Neural cell (in vitro differentiated cells): ENCODE data around the gene CLIC1. TPM values are rescaled to one million over a fixed set of nuclear protein-coding genes. Genes with fewer than 3 reads are reported as not detected.

Source experiments
- H2AFZ ChIP-seq: fragments of 200-600, 300-800 bp; sonication (generic), shearing (Covaris generic); 2 replicates; pipeline ENCODE4 v1.6.0; 2014; ENCODE audit warnings: low read depth, mild to moderate bottlenecking, antibody characterized with exemption, low read length, moderate library complexity
- H3F3A ChIP-seq: fragments of 200-600 bp; shearing (Covaris generic); 2 replicates; pipeline ENCODE4 v1.6.1; 2016; ENCODE audit warnings: mild to moderate bottlenecking, moderate library complexity, mixed read lengths, antibody characterized with exemption, low read length; ENCODE audit not compliant: insufficient read depth, poor library complexity, severe bottlenecking
- H3K27ac ChIP-seq: fragments of 200-600, 300-800 bp; sonication (generic), shearing (Covaris generic); 2 replicates; pipeline ENCODE4 v1.5.1; 2014; ENCODE audit warnings: mild to moderate bottlenecking, low read length, moderate library complexity
- H3K27me3 ChIP-seq: fragments of 300-800, 200-600 bp; sonication (generic), shearing (Covaris generic); 2 replicates; pipeline ENCODE4 v1.6.0; 2014; ENCODE audit warnings: mild to moderate bottlenecking, low read depth, low read length, moderate library complexity; ENCODE audit not compliant: insufficient read depth
- H3K36me3 ChIP-seq: fragments of 300-800, 200-600 bp; sonication (generic), shearing (Covaris generic); 2 replicates; pipeline ENCODE4 v1.5.1; 2014; ENCODE audit warnings: mild to moderate bottlenecking, antibody characterized with exemption, low read length, moderate library complexity; ENCODE audit not compliant: insufficient read depth
- H3K4me2 ChIP-seq: fragments of 300-800, 200-600 bp; sonication (generic), shearing (Covaris generic); 2 replicates; pipeline ENCODE4 v1.6.0; 2014; ENCODE audit warnings: mild to moderate bottlenecking, low read length
- H3K4me3 ChIP-seq: fragments of 300-800, 200-600 bp; sonication (generic), shearing (Covaris generic); 2 replicates; pipeline ENCODE4 v1.5.1; 2014; ENCODE audit warnings: mild to moderate bottlenecking, low read length, moderate library complexity
- H3K79me2 ChIP-seq: fragments of 200-600 bp; shearing (Covaris generic); replicated peaks from 2 replicates; pipeline ENCODE4 v1.6.0; 2014; ENCODE audit warnings: mild to moderate bottlenecking, low read length, moderate library complexity; ENCODE audit not compliant: insufficient read depth
- H3K9ac ChIP-seq: fragments of 300-800, 200-600 bp; sonication (generic), shearing (Covaris generic); 2 replicates; pipeline ENCODE4 v1.6.1; 2016; ENCODE audit warnings: mild to moderate bottlenecking, low read length, mixed read lengths
- H3K9me2 ChIP-seq: fragments of 200-600 bp; shearing (Covaris generic); 2 replicates; pipeline ENCODE4 v1.6.1; 2016; ENCODE audit warnings: mild to moderate bottlenecking, low read length, mixed read lengths; ENCODE audit not compliant: insufficient read depth
- H3K9me3 ChIP-seq: fragments of 200-600, 300-800 bp; sonication (generic), shearing (Covaris generic); 2 replicates; pipeline ENCODE4 v1.6.1; 2016; ENCODE audit warnings: mild to moderate bottlenecking, mixed run types, low read length, moderate library complexity, mixed read lengths
- H4K20me1 ChIP-seq: fragments of 200-600 bp; shearing (Covaris generic); 2 replicates; pipeline ENCODE4 v1.6.1; 2016; ENCODE audit warnings: mild to moderate bottlenecking, mixed run types; ENCODE audit not compliant: insufficient read depth
- CTCF ChIP-seq: fragments of 450-650 bp; IDR thresholded peaks from 2 replicates; pipeline ENCODE4 v1.5.1; 2014; ENCODE audit warnings: antibody characterized with exemption, mild to moderate bottlenecking, moderate library complexity; ENCODE audit not compliant: poor library complexity, severe bottlenecking
- EP300 ChIP-seq: fragments of 450-650 bp; conservative IDR thresholded peaks from 2 replicates; pipeline ENCODE4 v1.6.1; 2014; ENCODE audit warnings: antibody characterized with exemption, mild to moderate bottlenecking, moderate library complexity; ENCODE audit not compliant: poor library complexity, severe bottlenecking
- EZH2 ChIP-seq: fragments of 200-600, 300-800 bp; shearing (Covaris generic), sonication (generic); IDR thresholded peaks from 2 replicates; pipeline ENCODE4 v1.6.1; 2014; ENCODE audit warnings: antibody characterized with exemption, low read length, borderline replicate concordance, mild to moderate bottlenecking; ENCODE audit not compliant: insufficient read depth, poor library complexity, severe bottlenecking
- MXI1 ChIP-seq: fragments of 450-650 bp; conservative IDR thresholded peaks from 2 replicates; pipeline ENCODE4 v1.6.1; 2014; ENCODE audit warnings: antibody characterized with exemption, mild to moderate bottlenecking; ENCODE audit not compliant: poor library complexity, severe bottlenecking
- POLR2AphosphoS5 ChIP-seq: IDR thresholded peaks from 2 replicates; pipeline ENCODE4 v1.6.1; 2012
- RAD21 ChIP-seq: fragments of 450-650 bp; conservative IDR thresholded peaks from 2 replicates; pipeline ENCODE4 v1.6.1; 2014; ENCODE audit warnings: antibody characterized with exemption, mild to moderate bottlenecking, moderate library complexity
- REST ChIP-seq: IDR thresholded peaks from 2 replicates; pipeline ENCODE4 v1.6.1; 2012; ENCODE audit warnings: borderline replicate concordance
- SMC3 ChIP-seq: fragments of 450-650 bp; conservative IDR thresholded peaks from 2 replicates; pipeline ENCODE4 v1.6.1; 2014; ENCODE audit warnings: antibody characterized with exemption, mild to moderate bottlenecking, moderate library complexity; ENCODE audit not compliant: poor library complexity
- TAF1 ChIP-seq: IDR thresholded peaks from 2 replicates; pipeline ENCODE4 v1.6.1; 2012; ENCODE audit warnings: low read depth
- polyA plus RNA-seq: library from polyadenylated mRNA; depleted of rRNA; stranded (reverse); fragments of >200 nt; gene quantifications from 2 replicates; pipeline ENCODE4 v1.2.3, GENCODE V29; 2014

Gene CLIC1
- polyA plus RNA-seq, 1 donor from 2014 or later = 5.5 TPM

GRCh38 chr6:31767096-31767645 is 30.8 kb upstream of the CLIC1 start:
- H4K20me1 ChIP-seq = no peaks in the 10 kb centered on the region
- no peaks in the 10 kb centered on the region for H3K36me3 ChIP-seq
- H3F3A ChIP-seq = no peaks in the 10 kb centered on the region
- no peak overlapping the region for H3K4me3 ChIP-seq
- no peaks in the 10 kb centered on the region for H3K9me3 ChIP-seq
- no peaks in the 10 kb centered on the region for H3K27me3 ChIP-seq
- no peak overlapping the region for H3K4me2 ChIP-seq
- no peak overlapping the region for H2AFZ ChIP-seq
- no peak for TF ChIP-seq EZH2
- TF ChIP-seq SMC3 = no peak
- no peak for TF ChIP-seq EP300
- TF ChIP-seq REST = no peak
- no peak for TF ChIP-seq MXI1
- no peak for TF ChIP-seq TAF1
- no peak overlapping the region for H3K9ac ChIP-seq
- no peak overlapping the region for H3K27ac ChIP-seq
- no peaks in the 10 kb centered on the region for H3K9me2 ChIP-seq
- no peaks in the 10 kb centered on the region for H3K79me2 ChIP-seq

GRCh38 chr6:31765910-31766794 is 29.8 kb upstream of the CLIC1 start:
- Histone ChIP-seq H3K4me2 (no peak overlapping the region), H3K79me2 (no peaks in the 10 kb centered on the region), H2AFZ (no peak overlapping the region), H3K27ac (no peak overlapping the region), H3F3A (no peaks in the 10 kb centered on the region), H3K9ac (no peak overlapping the region), H3K4me3 (no peak overlapping the region), H3K27me3 (no peaks in the 10 kb centered on the region), H4K20me1 (no peaks in the 10 kb centered on the region), H3K36me3 (no peaks in the 10 kb centered on the region), H3K9me3 (no peaks in the 10 kb centered on the region), H3K9me2 (no peaks in the 10 kb centered on the region)
- TF ChIP-seq CTCF (no peak), SMC3 (no peak), RAD21 (no peak), POLR2AphosphoS5 (no peak), EZH2 (no peak), REST (no peak), EP300 (no peak), TAF1 (no peak), MXI1 (no peak)
